HEK293 (cell line): ENCODE data around the gene TMEM184A.

Experiments
- CTCF ChIA-PET: fragments of 350-600 bp; formaldehyde crosslinking; extraction: SDS; loops from one replicate; lab custom pipeline; 2021; ENCODE audit warnings: antibody characterized with exemption; lab: Yijun Ruan, JAX
- POLR2A ChIA-PET: fragments of 300-600 bp; formaldehyde crosslinking; extraction: SDS; loops from one replicate; lab custom pipeline; 2020; ENCODE audit warnings: antibody characterized with exemption, inconsistent platforms; lab: Yijun Ruan, JAX
- H3K27ac ChIP-seq: fragments of 200-500 bp; sonication (Bioruptor generic); 2 replicates; pipeline ENCODE4 v1.5.1; 2014; ENCODE audit warnings: low read depth, low read length, control low read depth, inconsistent platforms; ENCODE audit errors: extremely low read depth
- H3K36me3 ChIP-seq, 2 experiments: fragments of 200-500 bp in 1 of 2; sonication (Bioruptor generic) in 1 of 2; 1 replicate in 1 of 2; 2 replicates in 1 of 2; pipeline ENCODE4 v1.5.1; 2014 to 2017; ENCODE audit warnings: inconsistent platforms in 2 of 2, low read length in 2 of 2; ENCODE audit not compliant: control insufficient read depth in 2 of 2, insufficient read depth in 1 of 2
- H3K4me1 ChIP-seq: fragments of 200-500 bp; sonication (Bioruptor generic); 2 replicates; pipeline ENCODE4 v1.5.1; 2014; ENCODE audit warnings: mild to moderate bottlenecking, low read length, inconsistent platforms; ENCODE audit not compliant: control insufficient read depth, insufficient read depth
- H3K4me3 ChIP-seq: 2 replicates; pipeline ENCODE4 v1.5.1; 2011; ENCODE audit warnings: low read depth, mild to moderate bottlenecking, control low read depth, low read length, moderate library complexity
- H3K9me3 ChIP-seq: fragments of 200-500 bp; sonication (Bioruptor generic); 2 replicates; pipeline ENCODE4 v1.5.1; 2014; ENCODE audit warnings: low read depth, low read length, inconsistent platforms; ENCODE audit not compliant: control insufficient read depth, insufficient read depth
- FEZF1 ChIP-seq: fragments of 450-650 bp; formaldehyde crosslinking; IDR thresholded peaks from 2 replicates; pipeline ENCODE4 v1.5.1; 2016; ENCODE audit warnings: missing biosample characterization, missing genetic modification characterization
- HOXC10 ChIP-seq: sonication (generic); formaldehyde crosslinking; IDR thresholded peaks from 2 replicates; pipeline ENCODE4 v1.8.1; 2023; ENCODE audit warnings: mild to moderate bottlenecking, missing genetic modification reagents
- MEIS1 ChIP-seq: sonication (generic); formaldehyde crosslinking; IDR thresholded peaks from 2 replicates; pipeline ENCODE4 v1.8.1; 2022; ENCODE audit warnings: missing genetic modification reagents, mild to moderate bottlenecking, borderline replicate concordance
- SCRT2 ChIP-seq: fragments of 450-650 bp; formaldehyde crosslinking; IDR thresholded peaks from 2 replicates; pipeline ENCODE4 v1.5.1; 2016; ENCODE audit warnings: missing biosample characterization, missing genetic modification characterization
- ZBTB21 ChIP-seq: fragments of 450-650 bp; formaldehyde crosslinking; IDR thresholded peaks from 2 replicates; pipeline ENCODE4 v1.5.1; 2017; ENCODE audit warnings: missing biosample characterization, missing genetic modification characterization
- ZFHX2 ChIP-seq: fragments of 450-650 bp; formaldehyde crosslinking; conservative IDR thresholded peaks from 2 replicates; pipeline ENCODE4 v1.5.1; 2016; ENCODE audit warnings: missing biosample characterization, missing genetic modification characterization
- ZNF133 ChIP-seq: fragments of 450-650 bp; formaldehyde crosslinking; IDR thresholded peaks from 2 replicates; pipeline ENCODE4 v1.5.1; 2016; ENCODE audit warnings: missing biosample characterization, missing genetic modification characterization
- ZNF155 ChIP-seq: fragments of 450-650 bp; formaldehyde crosslinking; IDR thresholded peaks from 2 replicates; pipeline ENCODE4 v1.5.1; 2016; ENCODE audit warnings: missing biosample characterization, missing genetic modification characterization
- ZNF184 ChIP-seq: fragments of 450-650 bp; IDR thresholded peaks from 2 replicates; pipeline ENCODE4 v1.5.1; 2018; ENCODE audit warnings: missing biosample characterization, mild to moderate bottlenecking, missing genetic modification characterization
- ZNF2 ChIP-seq: fragments of 450-650 bp; formaldehyde crosslinking; IDR thresholded peaks from 2 replicates; pipeline ENCODE4 v1.5.1; 2016; ENCODE audit warnings: missing biosample characterization, missing genetic modification characterization
- ZNF24 ChIP-seq: fragments of 450-650 bp; formaldehyde crosslinking; IDR thresholded peaks from 2 replicates; pipeline ENCODE4 v1.5.1; 2016; ENCODE audit warnings: missing biosample characterization, missing genetic modification characterization
- ZNF274 ChIP-seq, 2 experiments: fragments of 200-500 bp in 1 of 2; fragments of 450-650 bp in 1 of 2; sonication (Bioruptor generic) in 1 of 2; formaldehyde crosslinking in 1 of 2; IDR thresholded peaks; 2 replicates each; pipeline versions ENCODE4 v1.5.1 to v1.6.1; 2014 to 2016; ENCODE audit warnings: borderline replicate concordance in 1 of 2, inconsistent platforms in 1 of 2, low read length in 1 of 2, missing biosample characterization in 1 of 2, missing genetic modification characterization in 1 of 2
- ZNF391 ChIP-seq: fragments of 450-650 bp; formaldehyde crosslinking; IDR thresholded peaks from 2 replicates; pipeline ENCODE4 v1.5.1; 2016; ENCODE audit warnings: low read depth, missing biosample characterization, missing genetic modification characterization, borderline replicate concordance
- ZNF423 ChIP-seq: fragments of 450-650 bp; formaldehyde crosslinking; IDR thresholded peaks from 2 replicates; pipeline ENCODE4 v1.5.1; 2016; ENCODE audit warnings: missing biosample characterization, missing genetic modification characterization
- ZNF501 ChIP-seq: fragments of 450-650 bp; formaldehyde crosslinking; IDR thresholded peaks from 2 replicates; pipeline ENCODE4 v1.5.1; 2016; ENCODE audit warnings: missing biosample characterization, missing genetic modification characterization
- ZNF558 ChIP-seq: fragments of 450-650 bp; formaldehyde crosslinking; IDR thresholded peaks from 2 replicates; pipeline ENCODE4 v1.5.1; 2016; ENCODE audit warnings: missing biosample characterization, missing genetic modification characterization
- ZNF707 ChIP-seq: fragments of 450-650 bp; formaldehyde crosslinking; IDR thresholded peaks from 2 replicates; pipeline ENCODE4 v1.5.1; 2016; ENCODE audit warnings: missing biosample characterization, missing genetic modification characterization
- TF ChIP-seq, protein P1 (sequence below): fragments of 450-650 bp; formaldehyde crosslinking; IDR thresholded peaks from 2 replicates; pipeline ENCODE4 v1.5.1; 2016; ENCODE audit warnings: missing biosample characterization, missing genetic modification characterization
- TF ChIP-seq, protein P2 (sequence below): fragments of 450-650 bp; formaldehyde crosslinking; IDR thresholded peaks from 2 replicates; pipeline ENCODE4 v1.5.1; 2016; ENCODE audit warnings: missing biosample characterization, missing genetic modification characterization
- TF ChIP-seq, protein P3 (sequence below): fragments of 450-650 bp; formaldehyde crosslinking; IDR thresholded peaks from 2 replicates; pipeline ENCODE4 v1.5.1; 2016; ENCODE audit warnings: missing biosample characterization, missing genetic modification characterization
- TF ChIP-seq, protein P4 (sequence below): fragments of 450-650 bp; formaldehyde crosslinking; IDR thresholded peaks from 2 replicates; pipeline ENCODE4 v1.5.1; 2016; ENCODE audit warnings: missing biosample characterization, missing genetic modification characterization
- TF ChIP-seq, protein P5 (sequence below): fragments of 450-650 bp; formaldehyde crosslinking; IDR thresholded peaks from 2 replicates; pipeline ENCODE4 v1.5.1; 2016; ENCODE audit warnings: missing biosample characterization, missing genetic modification characterization

Gene TMEM184A

DNA sequence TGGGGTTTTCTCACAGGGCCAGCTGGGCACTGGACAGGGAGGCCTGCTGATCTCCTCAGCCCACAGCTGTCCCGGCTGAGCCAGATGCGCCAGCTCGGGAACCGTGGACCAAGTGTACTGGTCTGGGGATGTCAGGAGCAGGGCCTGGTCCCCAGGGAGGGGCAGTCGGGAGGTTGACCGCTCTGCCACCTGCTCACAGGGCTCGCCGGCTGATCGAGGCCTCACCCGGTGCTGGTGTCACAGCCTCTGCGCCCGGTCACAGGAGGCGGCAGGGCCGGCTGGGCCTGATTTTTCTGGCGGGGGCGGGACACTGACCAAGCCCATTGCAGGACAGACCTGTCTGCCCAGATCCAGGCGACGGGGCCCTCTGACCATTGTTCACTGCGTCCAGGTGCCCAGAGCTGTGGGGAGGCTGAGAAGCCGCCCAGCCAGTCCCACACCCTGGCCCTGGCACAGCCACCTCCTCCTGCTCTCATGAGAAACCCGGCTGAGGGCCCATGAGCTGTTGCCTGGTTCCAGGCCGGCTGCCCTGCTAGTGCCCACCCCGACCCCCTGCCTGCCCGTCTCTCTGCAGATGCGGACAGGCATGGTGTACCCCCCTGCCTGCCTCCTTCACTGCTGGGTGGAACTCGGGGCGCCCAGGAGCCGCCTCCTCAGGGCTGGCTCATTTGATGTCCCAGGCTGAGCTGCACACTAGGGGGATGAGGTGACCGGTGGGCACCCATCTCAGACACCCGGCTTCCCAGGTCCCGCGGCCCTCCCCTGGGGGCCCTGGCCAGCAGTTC, 3.0 kb upstream of the TMEM184A start:
- POLR2A ChIA-PET = no interaction called here
- no peak overlapping the region for H3K27ac ChIP-seq
- peaks cover 3% of the 10 kb centered on the region; the same call in 1 of the 2 replicates for H3K4me1 ChIP-seq
- H3K36me3 ChIP-seq = no peaks in the 10 kb centered on the region
- no peak overlapping the region for H3K4me3 ChIP-seq
- TF ChIP-seq ZNF423 (tag by site-specific recombination) = no peak
- TF ChIP-seq ZNF501 = no peak
- TF ChIP-seq ZNF133 = no peak
- TF ChIP-seq MEIS1 = no peak
- TF ChIP-seq, all 188 proteins: peak for 0
- CTCF ChIA-PET = interaction anchor here (0.6 to 2.2 kb wide), 4 partner anchors 11 to 900 kb away, joined by 4 to 6 read pairs (median 4); no protein-coding TSS in a partner anchor
- no peaks in the 10 kb centered on the region for H3K9me3 ChIP-seq

DNA sequence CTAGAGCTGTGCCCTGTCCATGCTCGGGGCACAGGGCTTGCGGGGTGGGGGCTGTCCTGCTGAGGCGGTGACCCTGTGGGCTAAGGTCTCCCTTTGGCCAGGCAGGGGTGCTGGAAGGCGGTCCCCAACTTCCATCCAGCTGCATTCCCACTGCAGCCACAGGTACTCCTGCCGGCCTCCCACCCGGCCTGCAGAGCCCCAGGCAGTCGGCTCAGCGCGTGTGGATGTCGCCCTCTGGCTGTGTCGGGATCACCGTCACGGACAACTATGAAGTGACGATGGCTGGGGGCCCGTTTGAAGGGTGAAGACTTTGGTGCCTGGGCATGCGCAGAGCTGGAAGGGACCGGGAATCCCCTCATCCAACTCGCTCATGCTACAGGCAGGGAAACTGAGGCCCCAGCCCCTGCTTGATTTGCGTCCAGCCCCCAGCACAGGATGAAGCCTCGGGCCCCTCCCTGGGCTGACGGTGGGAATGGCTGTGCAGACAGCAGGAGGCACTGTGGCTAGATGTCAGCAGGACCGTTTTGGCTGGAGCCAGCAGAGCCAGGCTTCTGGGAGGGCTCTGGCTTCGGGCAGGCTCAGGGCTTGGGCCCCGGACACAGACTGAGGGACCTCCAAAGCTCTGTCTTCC, 2.3 kb upstream of the TMEM184A start:
- H3K36me3 ChIP-seq = no peaks in the 10 kb centered on the region
- CTCF ChIA-PET = interaction anchor here (0.6 to 2.9 kb wide), 4 partner anchors 10 to 901 kb away, joined by 4 to 11 read pairs (median 5); no protein-coding TSS in a partner anchor
- no peaks in the 10 kb centered on the region for H3K9me3 ChIP-seq
- POLR2A ChIA-PET = interaction anchor here (0.8 kb wide), 1 partner anchor 796 kb away, joined by 3 read pairs; no protein-coding TSS in a partner anchor
- no peak overlapping the region for H3K27ac ChIP-seq
- H3K4me1 ChIP-seq = peaks cover 3% of the 10 kb centered on the region; the same call in 1 of the 2 replicates
- no peak overlapping the region for H3K4me3 ChIP-seq
- TF ChIP-seq ZNF2 (tag by site-specific recombination) (no peak), ZNF155 (tag by site-specific recombination) (no peak), ZNF391 (tag by site-specific recombination) (no peak), HOXC10 (no peak), ZNF24 (tag by site-specific recombination) (no peak), ZFHX2 (tag by site-specific recombination) (no peak), ZNF184 (tag by site-specific recombination) (no peak), ZNF501 (no peak), FEZF1 (tag by site-specific recombination) (no peak), ZNF558 (tag by site-specific recombination) (no peak), ZBTB21 (no peak), ZNF707 (tag by site-specific recombination) (no peak), SCRT2 (tag by site-specific recombination) (peak; percentile 57; the same call in 1 of the 2 replicates), ZNF274 (IDR thresholded peaks at IDR 0.05; ENCODE audit: low read length) (no peak), ZNF274 (tag by site-specific recombination; IDR thresholded peaks at IDR 0.05; ENCODE audit: borderline replicate concordance) (no peak)
- TF ChIP-seq, protein P1, sequence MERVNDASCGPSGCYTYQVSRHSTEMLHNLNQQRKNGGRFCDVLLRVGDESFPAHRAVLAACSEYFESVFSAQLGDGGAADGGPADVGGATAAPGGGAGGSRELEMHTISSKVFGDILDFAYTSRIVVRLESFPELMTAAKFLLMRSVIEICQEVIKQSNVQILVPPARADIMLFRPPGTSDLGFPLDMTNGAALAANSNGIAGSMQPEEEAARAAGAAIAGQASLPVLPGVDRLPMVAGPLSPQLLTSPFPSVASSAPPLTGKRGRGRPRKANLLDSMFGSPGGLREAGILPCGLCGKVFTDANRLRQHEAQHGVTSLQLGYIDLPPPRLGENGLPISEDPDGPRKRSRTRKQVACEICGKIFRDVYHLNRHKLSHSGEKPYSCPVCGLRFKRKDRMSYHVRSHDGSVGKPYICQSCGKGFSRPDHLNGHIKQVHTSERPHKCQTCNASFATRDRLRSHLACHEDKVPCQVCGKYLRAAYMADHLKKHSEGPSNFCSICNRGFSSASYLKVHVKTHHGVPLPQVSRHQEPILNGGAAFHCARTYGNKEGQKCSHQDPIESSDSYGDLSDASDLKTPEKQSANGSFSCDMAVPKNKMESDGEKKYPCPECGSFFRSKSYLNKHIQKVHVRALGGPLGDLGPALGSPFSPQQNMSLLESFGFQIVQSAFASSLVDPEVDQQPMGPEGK (tag by site-specific recombination) = 0 out of 2 replicates have a peak, but pooled peaks have one; percentile 22
- TF ChIP-seq, protein P2, sequence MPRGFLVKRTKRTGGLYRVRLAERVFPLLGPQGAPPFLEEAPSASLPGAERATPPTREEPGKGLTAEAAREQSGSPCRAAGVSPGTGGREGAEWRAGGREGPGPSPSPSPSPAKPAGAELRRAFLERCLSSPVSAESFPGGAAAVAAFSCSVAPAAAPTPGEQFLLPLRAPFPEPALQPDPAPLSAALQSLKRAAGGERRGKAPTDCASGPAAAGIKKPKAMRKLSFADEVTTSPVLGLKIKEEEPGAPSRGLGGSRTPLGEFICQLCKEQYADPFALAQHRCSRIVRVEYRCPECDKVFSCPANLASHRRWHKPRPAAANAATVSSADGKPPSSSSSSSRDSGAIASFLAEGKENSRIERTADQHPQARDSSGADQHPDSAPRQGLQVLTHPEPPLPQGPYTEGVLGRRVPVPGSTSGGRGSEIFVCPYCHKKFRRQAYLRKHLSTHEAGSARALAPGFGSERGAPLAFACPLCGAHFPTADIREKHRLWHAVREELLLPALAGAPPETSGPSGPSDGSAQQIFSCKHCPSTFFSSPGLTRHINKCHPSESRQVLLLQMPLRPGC (tag by site-specific recombination) = no peak
- TF ChIP-seq, protein P3, sequence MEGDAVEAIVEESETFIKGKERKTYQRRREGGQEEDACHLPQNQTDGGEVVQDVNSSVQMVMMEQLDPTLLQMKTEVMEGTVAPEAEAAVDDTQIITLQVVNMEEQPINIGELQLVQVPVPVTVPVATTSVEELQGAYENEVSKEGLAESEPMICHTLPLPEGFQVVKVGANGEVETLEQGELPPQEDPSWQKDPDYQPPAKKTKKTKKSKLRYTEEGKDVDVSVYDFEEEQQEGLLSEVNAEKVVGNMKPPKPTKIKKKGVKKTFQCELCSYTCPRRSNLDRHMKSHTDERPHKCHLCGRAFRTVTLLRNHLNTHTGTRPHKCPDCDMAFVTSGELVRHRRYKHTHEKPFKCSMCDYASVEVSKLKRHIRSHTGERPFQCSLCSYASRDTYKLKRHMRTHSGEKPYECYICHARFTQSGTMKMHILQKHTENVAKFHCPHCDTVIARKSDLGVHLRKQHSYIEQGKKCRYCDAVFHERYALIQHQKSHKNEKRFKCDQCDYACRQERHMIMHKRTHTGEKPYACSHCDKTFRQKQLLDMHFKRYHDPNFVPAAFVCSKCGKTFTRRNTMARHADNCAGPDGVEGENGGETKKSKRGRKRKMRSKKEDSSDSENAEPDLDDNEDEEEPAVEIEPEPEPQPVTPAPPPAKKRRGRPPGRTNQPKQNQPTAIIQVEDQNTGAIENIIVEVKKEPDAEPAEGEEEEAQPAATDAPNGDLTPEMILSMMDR (tag by site-specific recombination) = peak; percentile 76
- TF ChIP-seq, protein P4, sequence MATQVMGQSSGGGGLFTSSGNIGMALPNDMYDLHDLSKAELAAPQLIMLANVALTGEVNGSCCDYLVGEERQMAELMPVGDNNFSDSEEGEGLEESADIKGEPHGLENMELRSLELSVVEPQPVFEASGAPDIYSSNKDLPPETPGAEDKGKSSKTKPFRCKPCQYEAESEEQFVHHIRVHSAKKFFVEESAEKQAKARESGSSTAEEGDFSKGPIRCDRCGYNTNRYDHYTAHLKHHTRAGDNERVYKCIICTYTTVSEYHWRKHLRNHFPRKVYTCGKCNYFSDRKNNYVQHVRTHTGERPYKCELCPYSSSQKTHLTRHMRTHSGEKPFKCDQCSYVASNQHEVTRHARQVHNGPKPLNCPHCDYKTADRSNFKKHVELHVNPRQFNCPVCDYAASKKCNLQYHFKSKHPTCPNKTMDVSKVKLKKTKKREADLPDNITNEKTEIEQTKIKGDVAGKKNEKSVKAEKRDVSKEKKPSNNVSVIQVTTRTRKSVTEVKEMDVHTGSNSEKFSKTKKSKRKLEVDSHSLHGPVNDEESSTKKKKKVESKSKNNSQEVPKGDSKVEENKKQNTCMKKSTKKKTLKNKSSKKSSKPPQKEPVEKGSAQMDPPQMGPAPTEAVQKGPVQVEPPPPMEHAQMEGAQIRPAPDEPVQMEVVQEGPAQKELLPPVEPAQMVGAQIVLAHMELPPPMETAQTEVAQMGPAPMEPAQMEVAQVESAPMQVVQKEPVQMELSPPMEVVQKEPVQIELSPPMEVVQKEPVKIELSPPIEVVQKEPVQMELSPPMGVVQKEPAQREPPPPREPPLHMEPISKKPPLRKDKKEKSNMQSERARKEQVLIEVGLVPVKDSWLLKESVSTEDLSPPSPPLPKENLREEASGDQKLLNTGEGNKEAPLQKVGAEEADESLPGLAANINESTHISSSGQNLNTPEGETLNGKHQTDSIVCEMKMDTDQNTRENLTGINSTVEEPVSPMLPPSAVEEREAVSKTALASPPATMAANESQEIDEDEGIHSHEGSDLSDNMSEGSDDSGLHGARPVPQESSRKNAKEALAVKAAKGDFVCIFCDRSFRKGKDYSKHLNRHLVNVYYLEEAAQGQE (tag by site-specific recombination) = no peak
- TF ChIP-seq, protein P5, sequence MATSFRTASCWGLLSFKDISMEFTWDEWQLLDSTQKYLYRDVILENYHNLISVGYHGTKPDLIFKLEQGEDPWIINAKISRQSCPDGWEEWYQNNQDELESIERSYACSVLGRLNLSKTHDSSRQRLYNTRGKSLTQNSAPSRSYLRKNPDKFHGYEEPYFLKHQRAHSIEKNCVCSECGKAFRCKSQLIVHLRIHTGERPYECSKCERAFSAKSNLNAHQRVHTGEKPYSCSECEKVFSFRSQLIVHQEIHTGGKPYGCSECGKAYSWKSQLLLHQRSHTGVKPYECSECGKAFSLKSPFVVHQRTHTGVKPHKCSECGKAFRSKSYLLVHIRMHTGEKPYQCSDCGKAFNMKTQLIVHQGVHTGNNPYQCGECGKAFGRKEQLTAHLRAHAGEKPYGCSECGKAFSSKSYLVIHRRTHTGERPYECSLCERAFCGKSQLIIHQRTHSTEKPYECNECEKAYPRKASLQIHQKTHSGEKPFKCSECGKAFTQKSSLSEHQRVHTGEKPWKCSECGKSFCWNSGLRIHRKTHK (tag by site-specific recombination) = no peak
